Mucosa of rectum (tissue), 2 donors: Measurements from ENCODE around the gene POLRMT.
"Not testable (repeated sequence)": the region's sequence is repeated elsewhere in the genome, so short reads cannot be mapped to it uniquely, and the experiment has no call there.

ENCODE experiments used
- H3K27ac ChIP-seq, 2 donors: one replicate each; pipeline ENCODE4 v1.7.0; 2013; ENCODE audit warnings: inconsistent platforms in 2 of 2, low read depth in 2 of 2, low read length in 2 of 2
- H3K27me3 ChIP-seq, 2 donors: one replicate each; pipeline ENCODE4 v1.7.0; 2013; ENCODE audit warnings: low read length in 2 of 2; ENCODE audit not compliant: control insufficient read depth in 2 of 2, insufficient read depth in 2 of 2
- H3K36me3 ChIP-seq, 2 donors: one replicate each; pipeline ENCODE4 v1.7.0; 2013; ENCODE audit warnings: low read length in 2 of 2; ENCODE audit not compliant: control insufficient read depth in 2 of 2, insufficient read depth in 2 of 2
- H3K4me1 ChIP-seq, 2 donors: one replicate each; pipeline ENCODE4 v1.7.0; 2013; ENCODE audit warnings: low read length in 2 of 2, mild to moderate bottlenecking in 1 of 2; ENCODE audit not compliant: control insufficient read depth in 2 of 2, insufficient read depth in 2 of 2
- H3K4me3 ChIP-seq, 2 donors: one replicate each; pipeline ENCODE4 v1.7.0; 2013; ENCODE audit warnings: low read length in 2 of 2
- H3K9ac ChIP-seq, 2 donors: one replicate each; pipeline ENCODE4 v1.7.0; 2013; ENCODE audit warnings: low read length in 2 of 2, low read depth in 1 of 2, mild to moderate bottlenecking in 1 of 2
- H3K9me3 ChIP-seq, 2 donors: one replicate each; pipeline ENCODE4 v1.7.0; 2013; ENCODE audit warnings: low read length in 2 of 2; ENCODE audit not compliant: control insufficient read depth in 2 of 2
- donor health status: healthy.
- donor health status: Normal muscosa, but diverticular disease.

Gene POLRMT

GRCh38 chr19:638906-639252 lies 5.5 kb upstream of the POLRMT start:
- Histone ChIP-seq H3K9ac (no peak overlapping the region), H3K27ac (no peak overlapping the region), H3K4me1 (peaks cover 11 to 12% of the 10 kb centered on the region in 2 donors), H3K36me3 (no peaks in the 10 kb centered on the region), H3K4me3 (peak overlapping the region; percentile 60 to 75), H3K9me3 (no peaks in the 10 kb centered on the region), H3K27me3 (no peaks in the 10 kb centered on the region)

DNA sequence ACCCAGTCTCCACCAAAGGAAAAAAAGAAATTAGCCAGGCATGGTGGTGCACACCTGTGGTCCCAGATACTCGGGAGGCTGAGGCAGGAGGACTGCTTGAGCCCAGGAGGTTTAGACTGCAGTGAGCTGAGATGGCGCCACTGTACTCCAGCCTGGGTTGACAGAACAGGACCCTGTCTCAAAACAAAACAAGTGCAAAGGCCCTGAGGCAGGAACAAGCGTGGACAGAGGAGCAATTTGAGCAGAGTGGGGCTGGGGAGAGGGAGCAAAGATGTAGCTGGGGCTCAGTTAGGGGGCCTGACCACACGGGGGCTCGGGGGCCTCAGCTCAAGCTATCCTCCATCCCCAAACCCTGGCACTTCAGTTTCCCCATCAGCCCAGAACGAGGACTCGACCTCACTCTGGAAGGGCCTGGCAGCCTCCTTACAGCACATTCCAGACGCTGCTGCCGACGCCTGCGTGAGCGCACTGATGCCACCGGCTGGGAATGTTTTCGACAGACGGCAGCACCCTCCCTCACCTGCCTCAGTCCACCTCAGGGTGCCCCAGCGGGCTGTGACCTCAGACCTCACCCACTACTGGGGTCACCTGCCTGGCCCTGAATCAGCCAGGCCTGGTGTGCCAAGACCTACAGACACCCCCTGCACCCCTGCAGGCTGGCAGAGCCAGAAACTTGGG lies 1.8 kb upstream of the POLRMT start:
- peaks cover 21 to 24% of the 10 kb centered on the region in 2 donors for H3K4me1 ChIP-seq
- no peak overlapping the region for H3K4me3 ChIP-seq
- H3K9ac ChIP-seq = no peak overlapping the region
- no peaks in the 10 kb centered on the region for H3K9me3 ChIP-seq
- no peaks in the 10 kb centered on the region for H3K36me3 ChIP-seq
- H3K27me3 ChIP-seq = no peaks in the 10 kb centered on the region
- no peak overlapping the region for H3K27ac ChIP-seq

DNA sequence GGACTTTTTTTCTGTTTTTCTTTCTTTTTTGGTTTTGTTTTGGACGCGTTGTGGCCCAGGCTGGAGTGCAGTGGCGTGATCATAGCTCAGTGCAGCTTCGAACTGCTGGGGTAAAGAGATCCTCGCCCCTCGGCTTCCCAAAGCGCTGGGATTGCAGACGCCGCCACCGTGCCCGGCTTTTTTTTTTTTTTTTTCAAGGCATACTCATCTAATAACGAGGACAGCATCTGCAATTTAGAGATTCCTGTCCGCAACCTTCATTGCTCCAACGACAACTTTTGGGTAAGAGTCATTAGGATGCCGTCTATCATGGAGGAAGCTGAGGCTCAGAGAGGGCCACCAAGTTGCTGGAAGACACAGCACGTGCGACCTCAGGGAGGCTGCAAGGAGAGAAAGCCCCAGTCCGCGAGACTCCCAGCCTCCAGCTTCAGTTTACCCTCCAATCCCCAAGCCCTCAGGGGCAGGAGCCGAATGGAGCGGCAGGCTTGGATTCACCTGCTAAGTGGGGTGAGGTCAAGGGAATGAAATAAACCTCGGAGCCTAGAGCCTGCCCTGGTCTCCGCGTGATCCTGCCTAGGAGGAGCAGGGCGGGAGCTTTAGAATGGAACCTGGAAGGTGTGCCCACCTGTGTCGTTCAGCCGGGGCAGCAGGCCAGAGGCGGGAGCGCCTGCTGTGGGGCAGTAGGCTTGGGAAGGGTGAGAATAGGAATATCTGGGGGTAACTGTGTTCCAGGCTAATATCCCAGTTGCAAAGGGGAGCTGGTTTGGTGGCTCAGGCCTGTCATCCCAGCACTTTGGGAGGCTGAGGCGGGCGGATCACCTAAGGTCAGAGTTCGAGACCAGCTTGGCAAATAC lies 676 bp upstream of the POLRMT start:
- peaks cover 17 to 19% of the 10 kb centered on the region in 2 donors for H3K4me1 ChIP-seq
- H3K9ac ChIP-seq = peak overlapping the region; percentile 60 to 76
- H3K27ac ChIP-seq = no peak overlapping the region
- H3K36me3 ChIP-seq = peaks cover 0 to 2% of the 10 kb centered on the region in 2 donors
- no peaks in the 10 kb centered on the region for H3K27me3 ChIP-seq
- H3K4me3 ChIP-seq = peak overlapping the region; percentile 88 to 89
- no peaks in the 10 kb centered on the region for H3K9me3 ChIP-seq

DNA sequence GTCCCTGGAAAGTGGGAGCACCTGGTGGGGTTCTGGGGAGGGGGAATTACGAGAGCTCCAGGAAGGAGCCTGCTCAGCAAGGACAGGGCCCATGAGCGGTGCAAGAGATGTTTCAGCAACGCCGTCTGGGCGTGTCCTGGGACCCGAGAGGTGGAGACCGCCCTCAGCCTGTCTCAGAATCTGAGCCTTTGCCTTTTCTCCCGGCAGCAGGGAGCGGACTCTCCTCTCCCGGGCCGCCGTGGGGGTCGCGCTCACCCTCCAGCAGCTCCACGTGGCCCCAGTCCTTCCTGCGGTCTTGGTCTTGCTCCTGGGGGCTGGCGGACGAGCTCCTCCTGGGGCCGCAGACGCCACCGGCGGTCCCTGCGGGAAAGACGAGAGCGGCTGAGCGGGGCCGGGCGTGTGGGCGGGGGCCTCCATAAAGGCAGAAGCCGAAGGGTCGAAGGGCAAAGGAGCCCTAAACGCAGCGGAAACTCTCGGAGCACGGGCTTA lies 714 bp downstream of the POLRMT start:
- peak overlapping the region; percentile 69 to 70 for H3K27ac ChIP-seq
- H3K4me1 ChIP-seq = peaks cover 16 to 17% of the 10 kb centered on the region in 2 donors
- H3K9ac ChIP-seq = peak overlapping the region; percentile 52 to 78

DNA sequence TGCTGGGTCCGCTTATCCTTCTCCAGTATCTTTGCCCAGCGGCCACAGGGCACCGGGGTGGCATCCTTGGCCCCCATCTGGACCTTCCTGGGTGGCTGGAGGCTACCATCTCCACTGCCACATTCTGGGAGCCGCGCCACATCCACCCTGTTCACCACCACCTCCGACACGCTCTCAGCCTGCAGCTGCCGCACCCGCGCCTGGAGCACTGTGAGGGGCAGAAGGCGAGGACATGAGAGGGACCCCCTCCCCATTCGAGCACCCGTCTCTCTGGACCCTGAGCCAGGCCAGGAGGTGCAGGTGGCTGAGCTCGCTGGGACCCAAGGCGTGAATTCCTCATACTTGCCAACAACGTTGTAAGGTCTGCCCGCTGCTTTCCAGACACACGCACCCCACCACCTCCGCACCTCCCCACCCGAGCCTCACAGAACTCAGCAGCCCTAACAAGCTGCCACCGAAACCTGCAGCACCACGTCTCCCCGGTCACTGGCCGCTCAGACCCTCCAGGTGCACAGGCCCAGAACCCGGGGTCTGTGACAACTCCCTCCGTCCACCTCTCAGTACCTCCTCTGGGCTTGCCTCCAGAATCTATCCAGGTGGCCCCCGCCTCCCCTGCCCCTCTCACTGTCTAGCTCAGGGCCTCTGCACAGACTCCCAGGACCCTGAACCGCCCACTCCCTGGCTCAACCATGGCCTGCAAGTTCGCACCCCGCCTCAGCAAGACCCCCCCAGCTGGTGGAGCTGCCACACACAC lies 3.2 kb downstream of the POLRMT start:
- Histone ChIP-seq H3K4me3 (no peak overlapping the region), H3K4me1 (peaks cover 16 to 17% of the 10 kb centered on the region in 2 donors), H3K36me3 (peaks cover 4 to 9% of the 10 kb centered on the region in 2 donors), H3K9ac (no peak overlapping the region), H3K9me3 (no peaks in the 10 kb centered on the region), H3K27me3 (no peaks in the 10 kb centered on the region), H3K27ac (no peak overlapping the region)

More for the DNA sequence above, 714 bp downstream of the POLRMT start:
- Histone ChIP-seq H3K27me3 (no peaks in the 10 kb centered on the region), H3K4me3 (peak overlapping the region; percentile 82 to 89), H3K36me3 (peaks cover 0 to 5% of the 10 kb centered on the region in 2 donors), H3K9me3 (no peaks in the 10 kb centered on the region)

GRCh38 chr19:629515-629914 lies 3.8 kb downstream of the POLRMT start:
- Histone ChIP-seq H3K36me3 (peaks cover 10% of the 10 kb centered on the region in 2 donors), H3K4me1 (peaks cover 16 to 17% of the 10 kb centered on the region in 2 donors)
- H3K9ac ChIP-seq, H3K27ac ChIP-seq, H3K9me3 ChIP-seq, H3K27me3 ChIP-seq, H3K4me3 ChIP-seq: not testable (repeated sequence)

DNA sequence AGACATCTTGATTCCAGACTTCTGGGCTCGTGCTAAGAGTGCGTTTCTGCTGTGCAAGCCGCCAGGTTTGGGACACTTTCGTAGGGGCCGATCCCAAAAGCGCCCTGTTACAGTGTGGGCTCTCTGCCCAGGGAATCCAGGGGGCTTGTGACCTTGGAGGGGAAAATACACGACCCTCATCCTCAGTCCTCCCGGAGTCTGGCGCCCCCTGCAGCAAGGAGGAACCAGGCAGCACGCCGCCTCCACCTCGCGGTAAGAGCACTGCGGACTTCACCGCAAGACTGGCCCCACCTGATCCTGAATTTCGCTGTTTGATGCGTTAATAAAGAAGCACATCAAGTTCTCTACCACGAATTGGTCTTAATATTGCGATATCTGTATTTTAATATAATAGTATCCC lies 5.2 kb downstream of the POLRMT start:
- H3K4me3 ChIP-seq = no peak overlapping the region
- no peaks in the 10 kb centered on the region for H3K27me3 ChIP-seq
- peaks cover 10% of the 10 kb centered on the region in 2 donors for H3K36me3 ChIP-seq
- H3K4me1 ChIP-seq = peaks cover 8% of the 10 kb centered on the region in 2 donors
- H3K27ac ChIP-seq = no peak overlapping the region
- H3K9ac ChIP-seq = no peak overlapping the region
- H3K9me3 ChIP-seq = no peaks in the 10 kb centered on the region

DNA sequence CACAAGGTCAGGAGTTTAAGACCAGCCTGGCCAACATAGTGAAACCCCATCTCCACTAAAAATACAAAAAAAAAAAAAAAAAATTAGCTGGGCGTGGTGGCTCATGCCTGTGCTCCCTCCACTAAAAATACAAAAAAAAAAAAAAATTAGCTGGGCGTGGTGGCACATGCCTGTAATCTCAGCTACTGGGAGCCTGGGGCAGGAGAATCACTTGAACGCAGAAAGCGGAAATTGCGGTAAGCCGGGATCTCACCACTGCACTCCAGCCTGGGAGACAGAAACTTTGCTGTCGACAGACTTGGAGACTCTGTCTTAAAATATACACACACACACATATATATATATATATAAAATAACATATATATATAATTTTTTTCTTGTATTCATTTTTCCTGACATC lies 6.8 kb downstream of the POLRMT start:
- not testable (repeated sequence) for H3K27me3 ChIP-seq, H3K4me1 ChIP-seq, H3K27ac ChIP-seq, H3K4me3 ChIP-seq, H3K9me3 ChIP-seq, H3K9ac ChIP-seq
- H3K36me3 ChIP-seq = peaks cover 14% of the 10 kb centered on the region in 2 donors

GRCh38 chr19:625257-625656 lies 8.1 kb downstream of the POLRMT start:
- Histone ChIP-seq H3K9me3 (no peaks in the 10 kb centered on the region), H3K4me3 (no peak overlapping the region), H3K36me3 (peaks cover 14 to 15% of the 10 kb centered on the region in 2 donors), H3K27me3 (no peaks in the 10 kb centered on the region), H3K4me1 (no peaks in the 10 kb centered on the region), H3K27ac (no peak overlapping the region), H3K9ac (no peak overlapping the region)
